Aorta (tissue), 5 donors: ENCODE measurements around the gene IGFBP5. TPM values are rescaled to one million over a fixed set of nuclear protein-coding genes. Genes with fewer than 3 reads are reported as not detected.

Source experiments
- ATAC-seq: fragments of 200-7000 bp; cut with Tn5 transposase; one replicate; pipeline ENCODE4 v1.9.1; 2022; ENCODE audit warnings: moderate library complexity; ENCODE audit not compliant: low FRiP score
- DNase-seq, 2 donors: peaks; one replicate each; pipeline ENCODE4 v3.0.0-alpha.2; 2020
- H3K27ac ChIP-seq, 2 donors: one replicate each; pipeline ENCODE4 v1.5.1; 2013; ENCODE audit warnings: low read length in 2 of 2, mild to moderate bottlenecking in 2 of 2, moderate library complexity in 2 of 2, control low read depth in 1 of 2, inconsistent platforms in 1 of 2, low read depth in 1 of 2
- H3K27me3 ChIP-seq, 2 donors: one replicate each; pipeline ENCODE4 v1.6.1; 2013; ENCODE audit warnings: control low read depth in 1 of 2, low read length in 1 of 2, mild to moderate bottlenecking in 1 of 2, moderate library complexity in 1 of 2; ENCODE audit not compliant: insufficient read depth in 2 of 2, control insufficient read depth in 1 of 2
- H3K36me3 ChIP-seq, 2 donors: one replicate each; pipeline ENCODE4 v1.6.1; 2013; ENCODE audit warnings: control low read depth in 1 of 2, low read length in 1 of 2, mild to moderate bottlenecking in 1 of 2; ENCODE audit not compliant: insufficient read depth in 2 of 2, control insufficient read depth in 1 of 2
- H3K4me1 ChIP-seq, 2 donors: one replicate each; pipeline ENCODE4 v1.6.1; 2013; ENCODE audit warnings: low read length in 2 of 2, control low read depth in 1 of 2, mild to moderate bottlenecking in 1 of 2, moderate library complexity in 1 of 2; ENCODE audit not compliant: insufficient read depth in 2 of 2, control insufficient read depth in 1 of 2
- H3K4me3 ChIP-seq, 2 donors: one replicate each; pipeline ENCODE4 v1.5.1; 2013; ENCODE audit warnings: low read length in 2 of 2, control low read depth in 1 of 2, mild to moderate bottlenecking in 1 of 2
- H3K9me3 ChIP-seq: one replicate; pipeline ENCODE4 v1.6.1; 2013; ENCODE audit warnings: mild to moderate bottlenecking, low read length; ENCODE audit not compliant: control insufficient read depth
- WGBS, 2 donors: extraction: QIAGEN DNeasy Blood & Tissue Kit; methylation state at CpG; one replicate each; pipeline ENCODE4 v1.1.7; 2013; 5-methylcytosine and 5-hydroxymethylcytosine counted together
- intact Hi-C, 2 donors: fragments of 100-400 bp; cut with DNase I; formaldehyde crosslinking; loops; one replicate each; pipeline versions ENCODE4 v1.14.2 to v1.15.0; 2022
- polyA plus RNA-seq, 2 donors: library from polyadenylated mRNA; stranded (reverse); fragments of 200-250 nt; gene quantifications; one replicate each; pipeline ENCODE4 v1.2.3, GENCODE V29; 2013
- total RNA-seq, 2 donors: library from RNA; stranded (reverse); fragmentation: NEBNext Ultra II Directional; extraction: Animal tissue kit (Norgen Biotek cat#: 25700); gene quantifications; one replicate each; pipeline ENCODE4 v1.2.1, GENCODE V29; 2021
- donor health status: healthy with polysubstance abuse.
- donor health status: Bipolar disorder and iron deficiency.
- donor health status: DM: no; HTN: no; CAD: no.
- donor health status: DM: no; HTN: no; CAD: no.
- donor health status: DM: yes; HTN: yes; CAD: no.

Gene IGFBP5
- total and polyA plus RNA-seq, 4 donors: 123 to 1,222 (median 597) TPM

- Histone ChIP-seq H3K4me3 (no peak overlapping the region), H3K4me1 (peaks cover 0 to 5% of the 10 kb centered on the region in 2 donors), H3K9me3 (peaks cover 1% of the 10 kb centered on the region), H3K27me3 (no peaks in the 10 kb centered on the region), H3K27ac (no peak overlapping the region), H3K36me3 (no peaks in the 10 kb centered on the region)
- intact Hi-C loops: loop anchor here in 1 of 2 donors (5.0 kb wide), 2 partner anchors 67 to 82 kb away; no protein-coding TSS in a partner anchor
- WGBS, 2 donors: 19 to 20% methylated on average over 11 of the region's 11 CpGs
- peak; percentile 79 to 82 for DNase-seq
- ATAC-seq: peak; percentile 69
These were observed 15.4 kb upstream of the IGFBP5 start for GRCh38 chr2:216710551-216711301.

DNA sequence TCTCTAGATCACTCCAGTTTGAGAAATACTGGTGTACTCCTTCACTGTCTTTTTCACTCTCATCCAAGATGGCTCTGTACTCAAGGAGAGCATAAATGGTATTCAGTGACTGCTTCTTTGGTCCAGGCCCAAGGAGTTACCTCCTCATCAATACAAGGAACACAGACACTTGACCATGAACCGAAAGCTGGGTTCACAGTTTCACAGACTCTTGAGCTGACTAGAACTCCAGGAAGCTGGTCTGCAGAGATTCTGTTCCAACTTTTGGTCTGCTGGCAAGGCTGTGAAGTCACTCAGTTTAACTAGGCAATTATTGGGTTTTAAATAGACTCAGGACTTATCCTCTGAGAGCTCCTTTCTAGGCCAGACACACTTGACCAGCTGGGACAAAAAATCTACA, 7.4 kb upstream of the IGFBP5 start:
- no peaks in the 10 kb centered on the region for H3K36me3 ChIP-seq
- no peak for ATAC-seq
- peaks cover 1% of the 10 kb centered on the region for H3K9me3 ChIP-seq
- H3K4me3 ChIP-seq: no peak overlapping the region
- intact Hi-C loops: no loop called here
- no peaks in the 10 kb centered on the region for H3K27me3 ChIP-seq
- H3K4me1 ChIP-seq: peaks cover 0 to 5% of the 10 kb centered on the region in 2 donors
- H3K27ac ChIP-seq: no peak overlapping the region
- DNase-seq: no peak
- 20 to 39% methylated on average over 1 of the region's 1 CpG for WGBS, 2 donors

DNA sequence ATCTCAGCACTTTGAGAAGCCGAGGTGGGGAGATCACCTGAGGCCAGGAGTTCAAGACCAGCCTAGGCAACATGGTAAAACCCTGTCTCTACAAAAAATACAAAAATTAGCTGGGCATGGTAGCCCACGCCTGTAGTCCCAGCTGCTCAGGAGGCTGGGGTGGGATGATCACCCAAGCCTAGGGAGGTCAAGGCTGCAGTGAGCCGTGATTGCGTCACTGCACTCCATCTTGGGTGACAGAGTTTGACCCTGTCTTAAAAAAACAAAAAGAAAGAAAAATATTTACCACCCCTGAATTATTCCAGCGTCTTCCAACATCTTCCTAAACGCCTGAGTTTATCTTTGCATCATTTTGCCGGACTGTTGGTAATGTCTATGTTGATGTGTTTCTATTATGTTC, 6.2 kb upstream of the IGFBP5 start:
- H3K9me3 ChIP-seq: no peaks in the 10 kb centered on the region
- no peak for ATAC-seq
- 92 to 95% methylated on average over 7 of the region's 7 CpGs for WGBS, 2 donors
- no peaks in the 10 kb centered on the region for H3K27me3 ChIP-seq
- H3K4me3 ChIP-seq: no peak overlapping the region
- no peak for DNase-seq
- intact Hi-C loops: no loop called here
- no peak overlapping the region for H3K27ac ChIP-seq
- H3K36me3 ChIP-seq: no peaks in the 10 kb centered on the region
- peaks cover 0 to 5% of the 10 kb centered on the region in 2 donors for H3K4me1 ChIP-seq

- intact Hi-C loops: no loop called here
- Histone ChIP-seq H3K9me3 (no peaks in the 10 kb centered on the region), H3K27ac (peak overlapping the region in 1 of 2 donors; percentile 49), H3K27me3 (no peaks in the 10 kb centered on the region), H3K36me3 (no peaks in the 10 kb centered on the region), H3K4me1 (peaks cover 0 to 7% of the 10 kb centered on the region in 2 donors), H3K4me3 (no peak overlapping the region)
- ATAC-seq (no peak), DNase-seq (peak in 1 of 2 donors; percentile 64)
- 11 to 22% methylated on average over 5 of the region's 5 CpGs for WGBS, 2 donors
These were observed 5.4 kb upstream of the IGFBP5 start for GRCh38 chr2:216700781-216701180.

- intact Hi-C loops: no loop called here
- whole genome bisulfite sequencing, 2 donors: 6 to 16% methylated on average over 7 of the region's 7 CpGs
- H3K36me3 ChIP-seq: no peaks in the 10 kb centered on the region
- H3K9me3 ChIP-seq: no peaks in the 10 kb centered on the region
- peak overlapping the region; percentile 30 to 89 for H3K27ac ChIP-seq
- ATAC-seq (no peak), DNase-seq (no peak)
- H3K4me3 ChIP-seq: no peak overlapping the region
- H3K27me3 ChIP-seq: no peaks in the 10 kb centered on the region
- peaks cover 0 to 7% of the 10 kb centered on the region in 2 donors for H3K4me1 ChIP-seq
These were observed 4.8 kb upstream of the IGFBP5 start for GRCh38 chr2:216700088-216700567.

DNA sequence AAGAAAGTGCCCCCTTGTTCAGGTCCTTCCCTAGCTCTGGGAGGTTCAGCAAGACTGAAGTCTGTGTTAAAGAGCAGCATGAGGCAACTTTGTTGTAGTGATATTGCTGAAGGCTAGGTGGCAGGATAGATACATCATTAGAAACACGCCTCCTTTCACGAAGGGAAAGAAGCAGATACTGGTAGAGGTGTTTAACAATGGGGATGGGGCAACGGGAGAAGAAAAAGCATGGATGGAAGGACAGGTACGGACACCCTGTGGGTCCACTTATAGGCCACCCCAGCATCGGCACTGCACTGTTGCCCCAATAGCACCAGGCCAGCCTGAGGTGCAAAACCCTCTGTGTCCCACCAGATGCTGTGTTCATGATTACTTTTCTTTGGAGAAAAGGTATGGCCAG, 3.5 kb upstream of the IGFBP5 start:
- Histone ChIP-seq H3K4me3 (no peak overlapping the region), H3K9me3 (no peaks in the 10 kb centered on the region), H3K36me3 (no peaks in the 10 kb centered on the region), H3K27ac (no peak overlapping the region), H3K27me3 (no peaks in the 10 kb centered on the region), H3K4me1 (peaks cover 0 to 7% of the 10 kb centered on the region in 2 donors)
- DNase-seq: peak in 1 of 2 donors; percentile 49
- 9% methylated on average over 5 of the region's 5 CpGs for WGBS, 2 donors
- peak; percentile 49 for ATAC-seq
- intact Hi-C loops: loop anchor here (5.0 to 10.0 kb wide), 15 partner anchors 78 to 1053 kb away; no protein-coding TSS in a partner anchor

DNA sequence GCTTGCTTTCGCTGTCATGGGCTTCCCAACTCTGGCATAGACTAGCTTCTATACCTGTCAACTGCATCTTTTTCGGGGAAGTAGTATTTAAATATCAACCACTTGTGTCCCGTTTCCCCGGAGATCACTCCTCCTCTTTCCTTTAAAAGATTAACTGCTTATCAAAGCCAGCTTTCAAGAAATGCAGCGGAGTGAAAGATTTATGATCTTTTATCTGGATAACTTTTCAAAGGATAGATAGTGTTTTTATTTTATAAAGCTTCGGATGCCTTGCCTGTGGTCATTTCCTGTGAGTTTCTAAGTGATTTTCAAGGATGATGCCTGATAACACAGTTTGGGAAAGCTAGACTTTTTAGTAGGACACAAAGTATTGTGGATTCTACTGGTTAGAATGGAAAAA, 2.9 kb upstream of the IGFBP5 start:
- no peak for ATAC-seq
- Histone ChIP-seq H3K9me3 (no peaks in the 10 kb centered on the region), H3K27ac (no peak overlapping the region), H3K27me3 (no peaks in the 10 kb centered on the region), H3K36me3 (no peaks in the 10 kb centered on the region), H3K4me1 (peaks cover 0 to 7% of the 10 kb centered on the region in 2 donors), H3K4me3 (no peak overlapping the region)
- DNase-seq: no peak
- intact Hi-C loops: loop anchor here (5.0 to 10.0 kb wide), 15 partner anchors 79 to 1054 kb away; no protein-coding TSS in a partner anchor
- 40 to 51% methylated on average over 6 of the region's 6 CpGs for WGBS, 2 donors

GRCh38 chr2:216696751-216697560, 1.6 kb upstream of the IGFBP5 start:
- ATAC-seq (no peak), DNase-seq (no peak)
- intact Hi-C loops: loop anchor here (2.0 to 10.0 kb wide), 17 partner anchors 80 to 1055 kb away; no protein-coding TSS in a partner anchor
- no peaks in the 10 kb centered on the region for H3K27me3 ChIP-seq
- H3K9me3 ChIP-seq: no peaks in the 10 kb centered on the region
- H3K4me1 ChIP-seq: peaks cover 0 to 7% of the 10 kb centered on the region in 2 donors
- no peaks in the 10 kb centered on the region for H3K36me3 ChIP-seq
- WGBS, 2 donors: 23 to 26% methylated on average over 7 of the region's 7 CpGs
- H3K4me3 ChIP-seq: no peak overlapping the region
- H3K27ac ChIP-seq: peak overlapping the region in 1 of 2 donors; percentile 39
